ENCODE measurements around the gene FURIN. TPM values are rescaled to one million over a fixed set of nuclear protein-coding genes. Genes with fewer than 3 reads are reported as not detected.

FURIN gene
- total and polyA plus RNA-seq, 4 donors: 57.1 to 159 (median 92.1) TPM

DNA sequence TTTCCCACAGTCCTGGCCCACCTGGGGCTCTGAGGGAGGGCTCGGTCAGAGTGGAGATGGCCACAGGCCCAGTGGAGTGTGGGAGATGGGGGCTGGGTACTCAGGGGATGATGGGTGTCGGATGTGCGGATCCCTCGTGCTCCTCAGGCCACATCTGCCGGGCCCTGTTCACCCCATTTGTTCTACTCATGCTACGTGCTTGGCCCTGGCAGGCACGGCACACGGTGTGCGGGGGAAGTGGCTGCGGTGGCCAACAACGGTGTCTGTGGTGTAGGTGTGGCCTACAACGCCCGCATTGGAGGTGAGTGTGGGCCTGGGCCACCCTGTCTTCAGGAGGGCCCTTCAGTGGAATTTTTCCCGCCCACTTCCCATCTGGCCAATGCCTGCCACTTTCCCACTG is 8.9 kb downstream of the FURIN start:
- no peak for DNase-seq
- Histone ChIP-seq H3K9ac (ENCODE audit: insufficient read depth in 1 of 2, low read length in 2 of 2) (no peak overlapping the region), H3K9me3 (ENCODE audit: control insufficient read depth in 4 of 4, insufficient read depth in 3 of 4, low read length in 3 of 4) (no peaks in the 10 kb centered on the region), H3K36me3 (ENCODE audit: control insufficient read depth in 4 of 4, insufficient read depth in 4 of 4, low read length in 4 of 4) (peaks cover 16 to 68% (median 30%) of the 10 kb centered on the region in 4 donors), H3K4me1 (ENCODE audit: control insufficient read depth in 5 of 5, insufficient read depth in 5 of 5, low read length in 5 of 5) (peaks cover 0 to 22% (median 16%) of the 10 kb centered on the region in 5 donors), H3K27ac (ENCODE audit: low read depth in 1 of 2, low read length in 1 of 2) (no peak overlapping the region), H3K27me3 (ENCODE audit: control insufficient read depth in 3 of 3, insufficient read depth in 3 of 3, low read length in 2 of 3) (no peaks in the 10 kb centered on the region), H3K4me3 (no peak overlapping the region)
- TF ChIP-seq, protein P1, sequence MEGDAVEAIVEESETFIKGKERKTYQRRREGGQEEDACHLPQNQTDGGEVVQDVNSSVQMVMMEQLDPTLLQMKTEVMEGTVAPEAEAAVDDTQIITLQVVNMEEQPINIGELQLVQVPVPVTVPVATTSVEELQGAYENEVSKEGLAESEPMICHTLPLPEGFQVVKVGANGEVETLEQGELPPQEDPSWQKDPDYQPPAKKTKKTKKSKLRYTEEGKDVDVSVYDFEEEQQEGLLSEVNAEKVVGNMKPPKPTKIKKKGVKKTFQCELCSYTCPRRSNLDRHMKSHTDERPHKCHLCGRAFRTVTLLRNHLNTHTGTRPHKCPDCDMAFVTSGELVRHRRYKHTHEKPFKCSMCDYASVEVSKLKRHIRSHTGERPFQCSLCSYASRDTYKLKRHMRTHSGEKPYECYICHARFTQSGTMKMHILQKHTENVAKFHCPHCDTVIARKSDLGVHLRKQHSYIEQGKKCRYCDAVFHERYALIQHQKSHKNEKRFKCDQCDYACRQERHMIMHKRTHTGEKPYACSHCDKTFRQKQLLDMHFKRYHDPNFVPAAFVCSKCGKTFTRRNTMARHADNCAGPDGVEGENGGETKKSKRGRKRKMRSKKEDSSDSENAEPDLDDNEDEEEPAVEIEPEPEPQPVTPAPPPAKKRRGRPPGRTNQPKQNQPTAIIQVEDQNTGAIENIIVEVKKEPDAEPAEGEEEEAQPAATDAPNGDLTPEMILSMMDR (IDR thresholded peaks at IDR 0.05; ENCODE audit: control extremely low read depth, extremely low read depth): no peak
- ATAC-seq (ENCODE audit: insufficient read depth, low FRiP score): no peak
- WGBS, 2 donors: 82 to 92% methylated on average over 14 of the region's 14 CpGs

DNA sequence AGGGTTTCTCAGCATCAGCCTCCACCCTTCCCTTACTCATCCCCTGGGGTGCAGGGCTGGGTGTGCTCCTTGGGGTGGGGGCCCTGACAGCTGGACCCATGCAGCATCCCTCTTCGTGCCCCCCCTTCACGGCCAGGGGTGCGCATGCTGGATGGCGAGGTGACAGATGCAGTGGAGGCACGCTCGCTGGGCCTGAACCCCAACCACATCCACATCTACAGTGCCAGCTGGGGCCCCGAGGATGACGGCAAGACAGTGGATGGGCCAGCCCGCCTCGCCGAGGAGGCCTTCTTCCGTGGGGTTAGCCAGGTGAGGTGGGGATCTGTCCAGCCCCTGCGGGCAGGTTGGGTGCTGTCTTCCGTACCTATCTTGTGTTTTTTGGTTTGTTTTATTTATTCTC is 9.6 kb downstream of the FURIN start:
- 94 to 96% methylated on average over 14 of the region's 14 CpGs for WGBS, 2 donors
- Histone ChIP-seq H3K27me3 (ENCODE audit: control insufficient read depth in 3 of 3, insufficient read depth in 3 of 3, low read length in 2 of 3) (no peaks in the 10 kb centered on the region), H3K4me1 (ENCODE audit: control insufficient read depth in 5 of 5, insufficient read depth in 5 of 5, low read length in 5 of 5) (peaks cover 0 to 19% (median 14%) of the 10 kb centered on the region in 5 donors), H3K9ac (ENCODE audit: insufficient read depth in 1 of 2, low read length in 2 of 2) (no peak overlapping the region), H3K27ac (ENCODE audit: low read depth in 1 of 2, low read length in 1 of 2) (no peak overlapping the region), H3K4me3 (no peak overlapping the region), H3K9me3 (ENCODE audit: control insufficient read depth in 4 of 4, insufficient read depth in 3 of 4, low read length in 3 of 4) (no peaks in the 10 kb centered on the region), H3K36me3 (ENCODE audit: control insufficient read depth in 4 of 4, insufficient read depth in 4 of 4, low read length in 4 of 4) (peaks cover 16 to 70% (median 32%) of the 10 kb centered on the region in 4 donors)
- no peak for DNase-seq
- TF ChIP-seq, protein P1 (IDR thresholded peaks at IDR 0.05; ENCODE audit: control extremely low read depth, extremely low read depth): no peak
- no peak for ATAC-seq (ENCODE audit: insufficient read depth, low FRiP score)

DNA sequence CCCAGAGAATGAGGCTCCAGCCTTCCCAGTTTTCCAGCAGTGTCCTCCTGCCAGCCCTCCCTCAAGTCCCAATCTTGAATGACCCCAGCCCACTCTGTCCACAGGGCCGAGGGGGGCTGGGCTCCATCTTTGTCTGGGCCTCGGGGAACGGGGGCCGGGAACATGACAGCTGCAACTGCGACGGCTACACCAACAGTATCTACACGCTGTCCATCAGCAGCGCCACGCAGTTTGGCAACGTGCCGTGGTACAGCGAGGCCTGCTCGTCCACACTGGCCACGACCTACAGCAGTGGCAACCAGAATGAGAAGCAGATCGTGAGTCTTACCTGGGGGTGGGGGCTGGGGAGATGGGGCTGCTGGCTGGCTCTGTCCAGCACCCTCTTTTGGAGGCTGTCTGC is 10.3 kb downstream of the FURIN start:
- H3K9ac ChIP-seq (ENCODE audit: insufficient read depth in 1 of 2, low read length in 2 of 2): no peak overlapping the region
- WGBS, 2 donors: 94% methylated on average over 15 of the region's 15 CpGs
- ATAC-seq (ENCODE audit: insufficient read depth, low FRiP score) (no peak), DNase-seq (no peak)
- H3K4me3 ChIP-seq: no peak overlapping the region
- H3K27me3 ChIP-seq (ENCODE audit: control insufficient read depth in 3 of 3, insufficient read depth in 3 of 3, low read length in 2 of 3): no peaks in the 10 kb centered on the region
- no peaks in the 10 kb centered on the region for H3K9me3 ChIP-seq (ENCODE audit: control insufficient read depth in 4 of 4, insufficient read depth in 3 of 4, low read length in 3 of 4)
- H3K36me3 ChIP-seq (ENCODE audit: control insufficient read depth in 4 of 4, insufficient read depth in 4 of 4, low read length in 4 of 4): peaks cover 16 to 70% (median 32%) of the 10 kb centered on the region in 4 donors
- H3K27ac ChIP-seq (ENCODE audit: low read depth in 1 of 2, low read length in 1 of 2): no peak overlapping the region
- TF ChIP-seq, protein P1 (IDR thresholded peaks at IDR 0.05; ENCODE audit: control extremely low read depth, extremely low read depth): no peak
- peaks cover 0 to 19% (median 14%) of the 10 kb centered on the region in 5 donors for H3K4me1 ChIP-seq (ENCODE audit: control insufficient read depth in 5 of 5, insufficient read depth in 5 of 5, low read length in 5 of 5)

Measured in lung (tissue), 12 donors.